Spleen (tissue), 7 donors: ENCODE results near the gene MYD88.

Source experiments
- CTCF ChIP-seq, 11 experiments: fragments of 200-600 bp in 7 of 11; fragments of 450-650 bp in 4 of 11; sonication (generic) in 4 of 11; IDR thresholded peaks in 8 of 11; conservative IDR thresholded peaks in 3 of 11; 1 replicate in 7 of 11; 2 replicates in 4 of 11; pipeline versions ENCODE4 v1.4.0 to v1.8.0; 2016 to 2021; ENCODE audit warnings: antibody characterized with exemption in 11 of 11, inconsistent platforms in 4 of 11, mild to moderate bottlenecking in 1 of 11
- POLR2A ChIP-seq, 3 donors: fragments of 450-650 bp; IDR thresholded peaks; one replicate each; pipeline ENCODE4 v1.5.1; 2017; ENCODE audit warnings: antibody characterized with exemption in 3 of 3, mild to moderate bottlenecking in 1 of 3
- POLR2AphosphoS5 ChIP-seq, 3 donors: sonication (generic); formaldehyde crosslinking; IDR thresholded peaks; one replicate each; pipeline ENCODE4 v1.5.1; 2017; ENCODE audit warnings: antibody characterized with exemption in 3 of 3
- donor health status: DM: no; HTN: no; CAD: no; lungs with moderate emphysema.
- donor health status: DM: no; HTN: no; CAD: no.
- donor health status: DM: no; HTN: no; CAD: no.

- TF ChIP-seq POLR2A (IDR thresholded peaks at IDR 0.05) (no peak), CTCF (IDR thresholded peaks at IDR 0.05 in 8 of 11, conservative IDR thresholded peaks at IDR 0.05 in 3 of 11) (no peak), POLR2AphosphoS5 (IDR thresholded peaks at IDR 0.05) (no peak)
These were observed 38.7 kb downstream of the MYD88 start for GRCh38 chr3:38177181-38177580.
